CD4-positive, alpha-beta T cell treated with Interleukin-1 beta for 1 hour (primary cell): ENCODE data around the gene DSCAML1.

Experiments
- DNase-seq, 2 donors: peaks; one replicate each; pipeline ENCODE4 v3.0.0-alpha.2; 2020 to 2022

DSCAML1 gene

DNA sequence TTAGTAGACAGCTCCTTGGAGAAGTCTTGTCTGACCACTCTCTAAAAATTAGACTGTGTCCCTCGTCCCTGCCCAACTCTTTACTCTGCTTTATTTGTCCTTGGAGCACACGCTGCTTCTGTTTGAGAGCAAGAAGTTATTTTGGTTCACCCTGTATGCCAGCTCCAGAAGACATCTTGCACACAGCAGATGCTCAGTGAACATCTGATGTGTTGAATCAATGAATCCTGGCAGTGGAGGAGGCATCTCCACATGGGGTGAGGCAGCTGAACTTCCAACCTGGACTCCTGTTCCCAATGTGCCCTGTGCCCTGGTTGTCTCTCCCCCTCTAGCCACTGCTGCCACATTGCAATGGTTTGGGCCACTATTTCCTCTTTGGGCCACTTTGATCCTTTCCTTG is 255.8 kb downstream of the DSCAML1 start:
- no peak for DNase-seq

DNA sequence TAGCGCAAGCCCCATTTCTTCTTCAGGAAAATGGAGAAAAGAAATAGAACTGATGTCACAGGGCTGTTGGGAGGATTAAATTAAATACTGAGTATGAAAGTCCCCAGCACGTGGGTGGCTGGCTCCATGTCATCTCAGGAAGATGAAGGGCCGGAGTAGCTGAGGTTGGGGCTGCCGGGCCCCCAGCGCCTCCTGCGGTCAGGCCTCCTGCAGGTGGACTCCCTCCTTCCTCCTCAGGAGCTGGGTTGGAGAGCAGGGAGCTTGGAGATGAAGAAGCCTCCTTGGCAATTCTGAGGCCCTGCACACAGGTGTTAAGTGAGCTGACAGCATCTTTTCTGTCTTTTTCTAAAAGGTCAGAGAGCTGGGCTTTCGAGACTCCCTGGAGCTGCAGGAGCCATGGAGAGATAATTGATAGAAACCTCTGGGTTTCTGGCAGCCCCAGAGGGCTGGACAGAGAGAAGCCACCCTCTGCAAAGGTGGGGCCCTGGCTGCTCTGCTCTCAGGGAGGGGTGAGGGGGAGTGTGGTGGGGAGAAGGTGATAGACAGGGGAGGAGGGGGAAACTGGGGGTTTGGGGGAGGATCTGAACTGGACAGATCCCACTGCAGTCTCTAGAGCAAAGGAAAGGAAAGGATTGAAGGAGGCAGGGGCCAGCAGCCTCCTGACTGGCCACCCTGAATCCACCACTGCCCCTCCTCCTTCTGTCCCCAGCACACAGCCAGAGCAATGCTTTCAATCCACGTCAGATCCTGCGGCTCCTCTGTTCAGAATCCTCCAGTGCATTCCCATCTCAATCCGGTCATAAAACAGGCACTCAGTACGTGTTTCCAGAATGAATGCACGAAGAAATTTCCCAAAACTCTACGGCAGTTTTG is 258.5 kb downstream of the DSCAML1 start:
- DNase-seq, result no peak

GRCh38 chr11:117535850-117536411 is 261.1 kb downstream of the DSCAML1 start:
- DNase-seq, result no peak

- peak in 1 of 2 donors; percentile 16 for DNase-seq
Measured at GRCh38 chr11:117535201-117535849, 261.7 kb downstream of the DSCAML1 start.

DNA sequence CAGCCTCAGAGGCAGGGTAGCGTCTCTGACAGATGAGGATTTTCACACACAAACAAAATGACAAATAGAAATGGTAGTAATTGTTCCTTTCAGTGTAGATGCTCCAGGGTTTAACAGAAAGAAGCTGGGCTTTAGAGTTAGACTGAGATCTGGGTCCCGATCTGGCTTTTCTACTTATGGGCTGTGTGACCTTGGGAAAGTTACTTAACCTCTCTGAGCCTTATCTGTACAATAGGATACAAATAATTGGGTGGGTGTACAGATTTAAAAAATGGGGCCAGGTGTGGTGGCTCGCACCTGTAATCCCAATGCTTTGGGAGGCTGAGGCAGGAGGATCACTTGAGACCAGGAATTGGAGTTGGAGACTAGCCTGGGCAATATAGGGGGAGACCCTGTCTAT is 264.4 kb downstream of the DSCAML1 start:
- no peak for DNase-seq

GRCh38 chr11:117529816-117530215 is 267.2 kb downstream of the DSCAML1 start:
- DNase-seq, result no peak

DNA sequence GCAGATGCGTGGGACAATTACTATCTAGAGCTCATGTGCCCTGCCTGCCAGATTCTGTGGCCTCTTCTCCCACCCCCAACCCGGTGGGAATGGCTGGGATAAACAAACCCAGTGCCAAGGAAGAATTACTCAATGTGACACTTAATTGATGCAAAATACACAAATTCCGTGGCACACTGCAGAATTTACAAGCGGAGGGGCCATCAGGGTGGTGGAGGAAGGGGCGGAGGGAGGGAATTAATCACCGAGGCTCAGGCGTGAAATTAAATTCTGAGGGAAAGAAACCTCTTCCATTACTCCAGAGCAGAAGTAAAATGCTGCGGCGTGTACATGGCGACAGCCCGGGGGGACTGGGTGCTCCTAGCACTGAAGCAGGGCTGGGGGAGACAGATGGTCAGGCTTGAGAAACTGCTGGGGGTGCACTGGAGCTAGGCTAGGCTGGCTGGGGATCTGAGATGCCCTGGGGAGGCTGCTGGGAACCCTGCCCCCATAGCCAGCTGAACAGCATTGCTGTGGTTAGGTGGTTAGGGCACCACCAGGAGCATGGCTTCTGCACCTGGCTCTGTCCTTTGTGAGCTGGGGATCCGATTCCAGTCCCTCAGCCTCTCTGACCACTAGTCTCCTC is 268.8 kb downstream of the DSCAML1 start:
- DNase-seq, result no peak

GRCh38 chr11:117527271-117527670 is 269.7 kb downstream of the DSCAML1 start:
- no peak for DNase-seq

GRCh38 chr11:117525866-117526542 is 271.0 kb downstream of the DSCAML1 start:
- DNase-seq, result no peak

- no peak for DNase-seq
Measured at GRCh38 chr11:117524468-117525183, 272.4 kb downstream of the DSCAML1 start.

- no peak for DNase-seq
Measured at GRCh38 chr11:117523680-117524079, 273.3 kb downstream of the DSCAML1 start.

DNA sequence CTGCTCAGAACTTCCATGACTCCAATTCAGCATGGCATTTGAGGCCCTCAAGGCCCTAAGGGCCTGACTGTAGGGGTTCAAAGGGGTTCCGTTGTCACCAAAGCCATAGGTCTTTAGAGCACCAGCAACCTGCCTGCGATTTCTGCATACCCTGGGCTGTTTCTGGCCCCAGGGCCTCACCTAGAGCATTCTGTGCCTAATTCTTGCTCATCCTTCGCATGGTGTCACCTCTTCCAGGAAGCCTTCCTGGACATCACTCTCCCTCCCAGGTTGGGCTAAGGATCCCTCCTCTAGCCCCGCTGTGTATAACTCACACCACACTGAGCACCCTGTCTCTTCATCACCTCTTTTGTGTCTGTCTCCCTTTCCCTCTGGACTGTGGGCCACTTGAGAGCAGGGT is 275.0 kb downstream of the DSCAML1 start:
- DNase-seq, result no peak

DNA sequence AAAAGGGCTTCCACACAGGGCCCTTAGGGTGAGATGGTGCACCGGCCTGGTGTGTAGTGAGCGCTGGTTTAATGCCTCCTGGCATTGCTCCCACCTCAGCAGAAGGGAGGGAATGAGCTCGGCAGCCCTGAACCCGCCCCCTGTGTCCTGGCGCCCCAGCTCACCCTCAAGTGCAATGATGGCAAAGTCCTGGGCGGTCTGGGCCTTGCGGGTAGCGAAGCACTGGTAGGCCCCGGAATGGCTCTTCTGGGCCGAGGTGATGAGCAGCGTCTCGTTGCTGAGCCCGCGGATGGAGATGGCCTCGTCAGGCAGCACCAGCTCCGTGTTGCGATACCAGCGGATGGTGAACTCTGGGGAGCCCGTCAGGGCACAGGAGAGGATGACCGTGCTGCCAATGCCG is 276.1 kb downstream of the DSCAML1 start:
- no peak for DNase-seq

DNA sequence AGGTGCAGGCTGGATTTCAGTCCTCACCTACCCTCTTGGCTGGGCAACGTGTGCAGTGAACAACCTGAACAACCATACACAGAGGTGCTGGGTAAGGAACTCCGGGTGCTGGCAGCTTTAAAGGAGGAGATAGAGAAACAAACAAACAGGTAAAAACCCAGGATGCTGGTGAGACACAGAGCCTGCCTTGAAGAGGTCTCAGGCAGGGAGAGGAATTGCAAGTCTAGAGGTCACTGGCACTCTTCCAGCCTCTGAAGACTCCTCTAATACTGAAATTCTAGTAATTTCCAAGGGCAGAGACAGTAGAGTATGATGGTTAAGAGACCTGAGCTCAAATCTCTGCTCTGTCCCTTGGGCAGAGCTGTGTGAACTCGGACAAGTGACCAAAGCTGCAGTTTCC is 276.8 kb downstream of the DSCAML1 start:
- DNase-seq, result no peak

GRCh38 chr11:117519590-117519989 is 277.4 kb downstream of the DSCAML1 start:
- no peak for DNase-seq

DNA sequence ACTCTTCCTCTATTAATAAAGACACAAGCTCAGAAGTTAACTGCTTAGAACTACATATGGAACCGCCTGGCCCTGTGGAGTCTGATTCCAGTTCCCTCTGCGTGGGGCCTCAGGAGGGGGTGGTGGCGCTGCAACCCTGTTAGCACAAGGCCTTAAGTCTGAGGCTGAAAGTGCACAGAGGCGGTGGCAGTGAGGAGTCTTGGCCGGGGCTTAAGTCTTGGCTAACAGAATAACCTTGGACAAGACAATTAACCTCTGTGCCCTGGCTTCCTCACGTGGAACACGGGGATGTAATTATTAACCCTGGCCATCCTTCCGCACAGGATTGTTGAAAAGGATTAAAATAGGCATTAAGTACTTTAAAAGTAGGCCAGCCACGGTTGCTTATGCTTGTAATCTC is 277.8 kb downstream of the DSCAML1 start:
- no peak for DNase-seq

GRCh38 chr11:117518455-117518854 is 278.6 kb downstream of the DSCAML1 start:
- DNase-seq, result no peak

DNA sequence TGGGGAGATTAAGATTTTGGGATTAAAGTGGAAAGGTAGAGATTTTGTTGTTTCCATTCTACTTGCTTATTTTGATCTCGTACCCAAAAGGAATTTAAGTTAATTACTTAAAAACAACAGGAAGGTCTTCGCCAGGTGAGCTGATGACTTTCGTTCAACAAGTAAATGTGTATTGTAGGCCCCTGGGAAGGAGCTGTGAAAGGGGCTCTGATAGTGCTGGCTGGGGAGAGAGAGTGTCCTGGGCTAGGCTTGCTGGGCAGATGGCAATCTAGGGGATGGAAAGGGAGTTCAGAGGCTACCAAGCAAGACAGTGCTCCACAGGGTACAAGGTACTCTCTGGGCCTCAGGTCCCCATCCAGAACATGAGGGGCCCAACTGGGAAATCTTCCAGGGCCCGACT is 279.9 kb downstream of the DSCAML1 start:
- DNase-seq, result no peak

- no peak for DNase-seq
Measured at GRCh38 chr11:117515892-117516787, 280.9 kb downstream of the DSCAML1 start.

GRCh38 chr11:117514256-117514655 is 282.8 kb downstream of the DSCAML1 start:
- DNase-seq, result no peak

GRCh38 chr11:117513666-117514065 is 283.4 kb downstream of the DSCAML1 start:
- no peak for DNase-seq
